DND-41 (cell line): ENCODE results near the gene LTBP1.

Experiments used
- EZH2 ChIP-seq: IDR thresholded peaks from 3 replicates; pipeline ENCODE4 v1.6.1; 2012; ENCODE audit warnings: borderline replicate concordance, low read depth, mild to moderate bottlenecking, moderate library complexity, low read length, inconsistent platforms; ENCODE audit not compliant: severe bottlenecking
- TF ChIP-seq, protein P1 (sequence below): IDR thresholded peaks from 2 replicates; pipeline ENCODE4 v1.5.1; 2012; ENCODE audit warnings: borderline replicate concordance, low read length, moderate library complexity, mild to moderate bottlenecking; ENCODE audit not compliant: poor library complexity, severe bottlenecking; ENCODE audit errors: extremely low read depth

DNA sequence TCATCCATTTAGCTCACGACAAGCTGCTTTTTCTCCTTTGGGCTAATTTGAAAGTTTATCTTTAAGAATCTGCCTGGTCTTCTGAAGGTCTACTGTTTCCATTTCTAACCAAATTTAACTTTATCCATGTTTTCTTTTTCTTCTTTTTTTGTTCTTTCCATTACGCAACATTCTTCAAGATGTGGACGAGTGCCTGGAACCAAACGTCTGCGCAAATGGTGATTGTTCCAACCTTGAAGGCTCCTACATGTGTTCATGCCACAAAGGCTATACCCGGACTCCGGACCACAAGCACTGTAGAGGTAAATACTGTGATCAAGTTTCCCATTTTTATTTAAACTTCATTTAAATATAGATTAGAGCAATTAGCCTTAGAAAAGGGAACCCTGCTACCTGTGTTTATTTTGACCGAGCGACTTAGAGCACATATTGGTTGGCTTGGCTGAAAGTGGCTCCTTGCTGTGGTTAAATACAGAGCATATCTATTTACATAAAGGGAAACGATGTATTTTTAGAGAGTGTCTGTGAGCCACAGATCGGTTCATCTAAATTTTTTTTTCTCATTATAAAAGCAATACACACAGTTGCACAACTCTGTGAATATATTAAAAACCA lies 346.3 kb downstream of the LTBP1 start:
- TF ChIP-seq, protein P1, sequence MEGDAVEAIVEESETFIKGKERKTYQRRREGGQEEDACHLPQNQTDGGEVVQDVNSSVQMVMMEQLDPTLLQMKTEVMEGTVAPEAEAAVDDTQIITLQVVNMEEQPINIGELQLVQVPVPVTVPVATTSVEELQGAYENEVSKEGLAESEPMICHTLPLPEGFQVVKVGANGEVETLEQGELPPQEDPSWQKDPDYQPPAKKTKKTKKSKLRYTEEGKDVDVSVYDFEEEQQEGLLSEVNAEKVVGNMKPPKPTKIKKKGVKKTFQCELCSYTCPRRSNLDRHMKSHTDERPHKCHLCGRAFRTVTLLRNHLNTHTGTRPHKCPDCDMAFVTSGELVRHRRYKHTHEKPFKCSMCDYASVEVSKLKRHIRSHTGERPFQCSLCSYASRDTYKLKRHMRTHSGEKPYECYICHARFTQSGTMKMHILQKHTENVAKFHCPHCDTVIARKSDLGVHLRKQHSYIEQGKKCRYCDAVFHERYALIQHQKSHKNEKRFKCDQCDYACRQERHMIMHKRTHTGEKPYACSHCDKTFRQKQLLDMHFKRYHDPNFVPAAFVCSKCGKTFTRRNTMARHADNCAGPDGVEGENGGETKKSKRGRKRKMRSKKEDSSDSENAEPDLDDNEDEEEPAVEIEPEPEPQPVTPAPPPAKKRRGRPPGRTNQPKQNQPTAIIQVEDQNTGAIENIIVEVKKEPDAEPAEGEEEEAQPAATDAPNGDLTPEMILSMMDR, result no peak
- TF ChIP-seq EZH2, result no peak
